Testis (tissue), 2 donors: ENCODE measurements around the gene ZNF618.

Source experiments
- POLR2A ChIP-seq: fragments of 450-650 bp; IDR thresholded peaks from one replicate; pipeline ENCODE4 v1.6.1; 2017; ENCODE audit warnings: antibody characterized with exemption, mild to moderate bottlenecking, moderate library complexity
- TF ChIP-seq, protein P1 (sequence below), 3 experiments: fragments of 450-650 bp in 2 of 3; fragments of 200-600 bp in 1 of 3; sonication (generic) in 1 of 3; IDR thresholded peaks; one replicate each; pipeline ENCODE4 v1.5.1; 2016 to 2019; ENCODE audit warnings: antibody characterized with exemption in 3 of 3, mild to moderate bottlenecking in 2 of 3, moderate library complexity in 1 of 3

DNA sequence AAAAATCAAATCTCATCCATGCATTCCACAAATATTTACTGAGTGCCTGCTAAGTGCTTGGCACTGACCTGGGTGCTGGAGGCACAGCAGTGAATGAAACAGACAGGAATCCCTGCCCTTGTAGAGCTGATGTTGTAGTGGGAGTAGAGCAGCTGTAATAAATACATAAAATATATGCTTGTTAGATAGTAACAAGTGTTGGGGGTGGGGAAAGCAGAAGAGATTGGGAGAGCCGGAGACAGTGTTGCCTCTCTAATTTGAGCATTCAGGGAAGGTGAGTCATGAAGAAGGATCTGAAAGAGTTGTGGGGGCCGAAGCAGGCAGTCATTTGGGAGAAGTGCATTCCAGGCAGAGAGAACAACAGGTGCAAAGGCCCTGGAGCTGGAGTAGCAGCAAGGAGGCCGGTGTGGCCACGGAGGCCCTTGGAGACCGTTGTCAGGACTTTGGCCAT, 97.9 kb downstream of the ZNF618 start:
- TF ChIP-seq, protein P1, sequence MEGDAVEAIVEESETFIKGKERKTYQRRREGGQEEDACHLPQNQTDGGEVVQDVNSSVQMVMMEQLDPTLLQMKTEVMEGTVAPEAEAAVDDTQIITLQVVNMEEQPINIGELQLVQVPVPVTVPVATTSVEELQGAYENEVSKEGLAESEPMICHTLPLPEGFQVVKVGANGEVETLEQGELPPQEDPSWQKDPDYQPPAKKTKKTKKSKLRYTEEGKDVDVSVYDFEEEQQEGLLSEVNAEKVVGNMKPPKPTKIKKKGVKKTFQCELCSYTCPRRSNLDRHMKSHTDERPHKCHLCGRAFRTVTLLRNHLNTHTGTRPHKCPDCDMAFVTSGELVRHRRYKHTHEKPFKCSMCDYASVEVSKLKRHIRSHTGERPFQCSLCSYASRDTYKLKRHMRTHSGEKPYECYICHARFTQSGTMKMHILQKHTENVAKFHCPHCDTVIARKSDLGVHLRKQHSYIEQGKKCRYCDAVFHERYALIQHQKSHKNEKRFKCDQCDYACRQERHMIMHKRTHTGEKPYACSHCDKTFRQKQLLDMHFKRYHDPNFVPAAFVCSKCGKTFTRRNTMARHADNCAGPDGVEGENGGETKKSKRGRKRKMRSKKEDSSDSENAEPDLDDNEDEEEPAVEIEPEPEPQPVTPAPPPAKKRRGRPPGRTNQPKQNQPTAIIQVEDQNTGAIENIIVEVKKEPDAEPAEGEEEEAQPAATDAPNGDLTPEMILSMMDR (IDR thresholded peaks at IDR 0.05), result no peak
- TF ChIP-seq POLR2A, result no peak
